Hepatocyte (in vitro differentiated cells): ENCODE results near the gene CCDC112. TPM values are rescaled to one million over a fixed set of nuclear protein-coding genes. Genes with fewer than 3 reads are reported as not detected.

ENCODE experiments used
- DNase-seq: peaks from one replicate; pipeline ENCODE4 v3.0.0-alpha.2; 2016; ENCODE audit warnings: low spot score
- H2AFZ ChIP-seq: fragments of 200-600 bp; sonication (generic); 2 replicates; pipeline ENCODE4 v1.6.0; 2016; ENCODE audit warnings: antibody characterized with exemption, mild to moderate bottlenecking
- H3K27ac ChIP-seq: fragments of 200-600 bp; sonication (generic); 2 replicates; pipeline ENCODE4 v1.5.1; 2016; ENCODE audit warnings: mild to moderate bottlenecking
- H3K27me3 ChIP-seq: fragments of 200-600 bp; sonication (generic); 2 replicates; pipeline ENCODE4 v1.6.1; 2016
- H3K36me3 ChIP-seq: fragments of 200-600 bp; sonication (generic); replicated peaks from 2 replicates; pipeline ENCODE4 v1.5.1; 2016; ENCODE audit warnings: low read depth; ENCODE audit not compliant: insufficient read depth
- H3K4me1 ChIP-seq: fragments of 200-600 bp; sonication (generic); 2 replicates; pipeline ENCODE4 v1.5.1; 2016; ENCODE audit warnings: mild to moderate bottlenecking, moderate library complexity; ENCODE audit not compliant: insufficient read depth
- H3K4me2 ChIP-seq: fragments of 200-600 bp; sonication (generic); 2 replicates; pipeline ENCODE4 v1.6.0; 2016
- H3K4me3 ChIP-seq: fragments of 200-600 bp; sonication (generic); 2 replicates; pipeline ENCODE4 v1.5.1; 2016; ENCODE audit warnings: mild to moderate bottlenecking
- H3K79me2 ChIP-seq: fragments of 200-600 bp; sonication (generic); 2 replicates; pipeline ENCODE4 v1.6.0; 2017; ENCODE audit warnings: mild to moderate bottlenecking
- H3K9me2 ChIP-seq: fragments of 200-600 bp; sonication (generic); replicated peaks from 2 replicates; pipeline ENCODE4 v1.6.0; 2017; ENCODE audit warnings: mild to moderate bottlenecking; ENCODE audit not compliant: insufficient read depth
- H3K9me3 ChIP-seq: fragments of 200-600 bp; sonication (generic); 2 replicates; pipeline ENCODE4 v1.5.1; 2016; ENCODE audit warnings: low read depth, mild to moderate bottlenecking
- H4K20me1 ChIP-seq: fragments of 200-600 bp; sonication (generic); 2 replicates; pipeline ENCODE4 v1.6.0; 2016; ENCODE audit warnings: mild to moderate bottlenecking; ENCODE audit not compliant: insufficient read depth, poor library complexity, severe bottlenecking
- CTCF ChIP-seq: fragments of 200-600 bp; sonication (generic); IDR thresholded peaks from 2 replicates; pipeline ENCODE4 v1.5.1; 2016; ENCODE audit warnings: antibody characterized with exemption, mild to moderate bottlenecking; ENCODE audit not compliant: poor library complexity
- EZH2 ChIP-seq: fragments of 200-600 bp; sonication (generic); IDR thresholded peaks from 2 replicates; pipeline ENCODE4 v1.6.1; 2016; ENCODE audit warnings: antibody characterized with exemption, mild to moderate bottlenecking, borderline replicate concordance
- EZH2phosphoT487 ChIP-seq: fragments of 200-600 bp; sonication (generic); IDR thresholded peaks from one replicate; pipeline ENCODE4 v1.6.1; 2018; ENCODE audit warnings: antibody characterized with exemption, mild to moderate bottlenecking, low read depth, moderate library complexity; ENCODE audit not compliant: unreplicated experiment, severe bottlenecking
- whole genome bisulfite sequencing: methylation state at CpG from one replicate; pipeline ENCODE4 v1.1.6; 2016; ENCODE audit warnings: low lambda C conversion rate; ENCODE audit errors: missing lambda C conversion rate; 5-methylcytosine and 5-hydroxymethylcytosine counted together
- polyA plus RNA-seq: library from polyadenylated mRNA; unstranded; fragments of >200 nt; fragmentation: Nextera tagmentation; extraction: Ambion mirVana; gene quantifications from 2 replicates; pipeline ENCODE4 v1.2.1, GENCODE V29; 2016
- total RNA-seq: library from RNA; depleted of rRNA; stranded (reverse); fragments of >200 nt; gene quantifications from 2 replicates; pipeline ENCODE4 v1.2.3, GENCODE V29; 2014

Gene CCDC112
- total and polyA plus RNA-seq, 2 experiments from 2014 or later: 3.7 to 4.2 TPM

GRCh38 chr5:115336201-115336720 is 39.8 kb upstream of the CCDC112 start:
- no peak overlapping the region for H3K4me3 ChIP-seq
- H3K27me3 ChIP-seq: no peaks in the 10 kb centered on the region
- 93% methylated on average over 1 of the region's 1 CpG for WGBS
- H3K9me3 ChIP-seq: no peaks in the 10 kb centered on the region
- no peaks in the 10 kb centered on the region for H3K9me2 ChIP-seq
- DNase-seq: no peak
- no peak overlapping the region for H3K4me2 ChIP-seq
- H3K79me2 ChIP-seq: no peaks in the 10 kb centered on the region
- no peak overlapping the region for H2AFZ ChIP-seq
- no peak overlapping the region for H3K27ac ChIP-seq
- TF ChIP-seq EZH2phosphoT487: no peak
- TF ChIP-seq CTCF: no peak
- H4K20me1 ChIP-seq: no peaks in the 10 kb centered on the region
- H3K36me3 ChIP-seq: no peaks in the 10 kb centered on the region
- H3K4me1 ChIP-seq: peaks cover 3% of the 10 kb centered on the region

- H3K9me2 ChIP-seq: no peaks in the 10 kb centered on the region
- H3K36me3 ChIP-seq: no peaks in the 10 kb centered on the region
- H3K4me1 ChIP-seq: peaks cover 3% of the 10 kb centered on the region
- no peak overlapping the region for H3K4me2 ChIP-seq
- DNase-seq: no peak
- H3K4me3 ChIP-seq: no peak overlapping the region
- no peaks in the 10 kb centered on the region for H3K27me3 ChIP-seq
- 59% methylated on average over 2 of the region's 2 CpGs for WGBS
- H3K9me3 ChIP-seq: no peaks in the 10 kb centered on the region
- no peaks in the 10 kb centered on the region for H4K20me1 ChIP-seq
- no peak overlapping the region for H3K27ac ChIP-seq
- H2AFZ ChIP-seq: peak overlapping the region; percentile 13
- no peaks in the 10 kb centered on the region for H3K79me2 ChIP-seq
- TF ChIP-seq EZH2: no peak
- no peak for TF ChIP-seq CTCF
- no peak for TF ChIP-seq EZH2phosphoT487
These were observed 38.8 kb upstream of the CCDC112 start for GRCh38 chr5:115335301-115335700.

GRCh38 chr5:115333164-115333563 is 36.7 kb upstream of the CCDC112 start:
- H3K9me3 ChIP-seq: no peaks in the 10 kb centered on the region
- no peaks in the 10 kb centered on the region for H3K36me3 ChIP-seq
- H4K20me1 ChIP-seq: no peaks in the 10 kb centered on the region
- TF ChIP-seq EZH2phosphoT487 (no peak), EZH2 (no peak), CTCF (no peak)
- no peak for DNase-seq
- no peaks in the 10 kb centered on the region for H3K9me2 ChIP-seq
- 83% methylated on average over 1 of the region's 1 CpG for WGBS
- peaks cover under 1% of the 10 kb centered on the region for H3K4me1 ChIP-seq
- H3K4me3 ChIP-seq: no peak overlapping the region
- H3K79me2 ChIP-seq: no peaks in the 10 kb centered on the region
- no peak overlapping the region for H2AFZ ChIP-seq
- H3K27ac ChIP-seq: no peak overlapping the region
- H3K4me2 ChIP-seq: no peak overlapping the region
- no peaks in the 10 kb centered on the region for H3K27me3 ChIP-seq

GRCh38 chr5:115330830-115331229 is 34.4 kb upstream of the CCDC112 start:
- no peak overlapping the region for H3K4me2 ChIP-seq
- H3K27me3 ChIP-seq: no peaks in the 10 kb centered on the region
- no peaks in the 10 kb centered on the region for H3K9me3 ChIP-seq
- no peaks in the 10 kb centered on the region for H3K79me2 ChIP-seq
- no peaks in the 10 kb centered on the region for H4K20me1 ChIP-seq
- H3K9me2 ChIP-seq: no peaks in the 10 kb centered on the region
- H3K27ac ChIP-seq: no peak overlapping the region
- no peaks in the 10 kb centered on the region for H3K4me1 ChIP-seq
- H3K4me3 ChIP-seq: no peak overlapping the region
- TF ChIP-seq EZH2phosphoT487: no peak
- no peak for TF ChIP-seq CTCF
- no peak for TF ChIP-seq EZH2
- WGBS: 76% methylated on average over 2 of the region's 2 CpGs
- no peaks in the 10 kb centered on the region for H3K36me3 ChIP-seq
- no peak for DNase-seq
- H2AFZ ChIP-seq: no peak overlapping the region
